Keratinocyte (primary cell): ENCODE measurements around the gene SORL1-AS1.
A peak's percentile ranks its signal among the peaks of the same experiment; 100 is the strongest.

ENCODE experiments used
- DNase-seq: peaks from one replicate; pipeline ENCODE4 v3.0.0-alpha.2; 2011; ENCODE audit warnings: low read depth, missing footprints, low spot score
- FAIRE-seq: peaks from 2 replicates; lab custom pipeline; 2011; peaks lifted over from hg19 to GRCh38; lab: Jason Lieb, UNC
- H2AFZ ChIP-seq: 2 replicates; pipeline ENCODE4 v1.6.0; 2012; ENCODE audit warnings: low read length, control low read depth, inconsistent platforms; ENCODE audit not compliant: control insufficient read depth
- H3K27ac ChIP-seq: 2 replicates; pipeline ENCODE4 v1.5.1; 2011; ENCODE audit warnings: low read length; ENCODE audit not compliant: control insufficient read depth, insufficient read depth
- H3K27me3 ChIP-seq: 3 replicates; pipeline ENCODE4 v1.6.0; 2011; ENCODE audit warnings: low read length; ENCODE audit not compliant: control insufficient read depth, insufficient read depth; ENCODE audit errors: extremely low read depth
- H3K36me3 ChIP-seq, 2 experiments: 2 replicates in 1 of 2; 3 replicates in 1 of 2; pipeline ENCODE4 v1.5.1; 2011; ENCODE audit warnings: low read length in 2 of 2, mild to moderate bottlenecking in 1 of 2; ENCODE audit not compliant: control insufficient read depth in 2 of 2, insufficient read depth in 2 of 2; ENCODE audit errors: extremely low read depth in 1 of 2
- H3K4me1 ChIP-seq: 3 replicates; pipeline ENCODE4 v1.5.1; 2011; ENCODE audit warnings: low read length; ENCODE audit not compliant: control insufficient read depth, insufficient read depth; ENCODE audit errors: extremely low read depth
- H3K4me2 ChIP-seq: 3 replicates; pipeline ENCODE4 v1.6.0; 2011; ENCODE audit warnings: low read depth, low read length; ENCODE audit not compliant: control insufficient read depth, insufficient read depth; ENCODE audit errors: extremely low read depth
- H3K4me3 ChIP-seq, 3 experiments: fragments of 200-600 bp in 1 of 3; sonication (generic) in 1 of 3; 2 replicates in 2 of 3; 3 replicates in 1 of 3; pipeline ENCODE4 v1.5.1; 2011 to 2016; ENCODE audit warnings: low read length in 3 of 3, mild to moderate bottlenecking in 3 of 3, control low read depth in 2 of 3, inconsistent platforms in 1 of 3, low read depth in 1 of 3, mixed read lengths in 1 of 3, mixed run types in 1 of 3, moderate library complexity in 1 of 3; ENCODE audit not compliant: control insufficient read depth in 2 of 3, insufficient read depth in 2 of 3; ENCODE audit errors: extremely low read depth in 1 of 3
- H3K79me2 ChIP-seq: 2 replicates; pipeline ENCODE4 v1.6.0; 2012; ENCODE audit warnings: low read length; ENCODE audit not compliant: control insufficient read depth, insufficient read depth
- H3K9ac ChIP-seq: 3 replicates; pipeline ENCODE4 v1.6.0; 2011; ENCODE audit warnings: low read length; ENCODE audit not compliant: control insufficient read depth, insufficient read depth; ENCODE audit errors: extremely low read depth
- H3K9me1 ChIP-seq: 3 replicates; pipeline ENCODE4 v1.6.0; 2011; ENCODE audit warnings: low read length; ENCODE audit not compliant: control insufficient read depth, insufficient read depth; ENCODE audit errors: extremely low read depth
- H3K9me3 ChIP-seq: 2 replicates; pipeline ENCODE4 v1.5.1; 2012; ENCODE audit warnings: low read depth, low read length; ENCODE audit not compliant: control insufficient read depth
- H4K20me1 ChIP-seq: 3 replicates; pipeline ENCODE4 v1.6.0; 2011; ENCODE audit warnings: low read length; ENCODE audit not compliant: control insufficient read depth, insufficient read depth; ENCODE audit errors: extremely low read depth
- EZH2 ChIP-seq: IDR thresholded peaks from one replicate; pipeline ENCODE4 v1.6.1; 2012; ENCODE audit warnings: inconsistent platforms, mild to moderate bottlenecking, low read length, moderate library complexity
- dilution Hi-C: fragments of 300-500 bp; cut with MboI; formaldehyde crosslinking; loops from one replicate; pipeline ENCODE4 v1.7.0; 2020; ENCODE audit warnings: low sequenced_read_pairs; ENCODE audit not compliant: extremely low pct_ligation_motif_present
- TF ChIP-seq, protein P1 (sequence below), 3 experiments: IDR thresholded peaks in 1 of 3; conservative IDR thresholded peaks in 1 of 3; optimal IDR thresholded peaks in 1 of 3; 2 replicates in 2 of 3; 3 replicates in 1 of 3; pipeline versions ENCODE3 to v1.5.1; 2011; ENCODE audit warnings: low read length in 3 of 3, mild to moderate bottlenecking in 3 of 3, moderate library complexity in 2 of 3, control low read depth in 1 of 3, inconsistent platforms in 1 of 3; ENCODE audit not compliant: insufficient read depth in 2 of 3; ENCODE audit errors: extremely low read depth in 1 of 3

Gene SORL1-AS1

DNA sequence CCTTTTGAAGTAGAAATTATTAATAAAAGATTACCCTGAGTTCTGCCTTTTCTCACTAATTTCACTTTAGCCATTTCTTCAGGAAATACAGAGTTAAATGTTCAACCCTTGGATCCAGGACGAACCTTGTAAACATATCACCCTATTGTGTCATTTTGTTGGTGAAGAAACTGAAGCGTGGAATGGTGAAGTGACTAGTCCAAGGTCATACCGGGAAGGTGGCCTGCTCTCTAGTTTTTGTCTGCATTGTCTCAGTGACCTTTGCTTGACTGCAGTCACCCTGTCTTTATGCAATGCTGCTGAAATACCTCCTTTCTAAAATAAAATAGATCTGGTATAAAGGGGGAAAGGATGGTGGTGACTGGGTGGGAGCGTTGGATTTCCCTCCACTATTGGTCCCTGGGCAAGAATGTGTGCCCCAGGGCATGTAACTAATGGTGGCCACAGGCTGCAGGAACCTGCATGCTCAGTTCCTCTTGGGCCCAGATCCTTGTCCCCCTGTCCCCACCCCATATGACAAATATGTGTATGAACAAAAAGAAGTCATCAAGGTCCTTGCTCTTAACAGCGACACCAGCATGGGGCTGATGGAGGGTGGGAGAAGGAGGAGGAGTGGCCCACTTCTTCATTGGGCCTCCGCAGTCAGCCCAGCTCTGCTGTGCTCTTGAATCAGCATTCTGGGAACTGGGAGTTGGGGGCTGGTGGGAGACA lies 977 bp upstream of the SORL1-AS1 start:
- H3K27ac ChIP-seq: no peak overlapping the region
- no peak overlapping the region for H3K9ac ChIP-seq
- H3K4me1 ChIP-seq: peaks cover 19% of the 10 kb centered on the region
- FAIRE-seq (no peak), DNase-seq (no peak)
- peak overlapping the region; percentile 78 for H3K4me2 ChIP-seq
- no peak overlapping the region for H3K4me3 ChIP-seq
- dilution Hi-C loops: no loop called here
- no peaks in the 10 kb centered on the region for H3K9me3 ChIP-seq
- TF ChIP-seq, protein P1, sequence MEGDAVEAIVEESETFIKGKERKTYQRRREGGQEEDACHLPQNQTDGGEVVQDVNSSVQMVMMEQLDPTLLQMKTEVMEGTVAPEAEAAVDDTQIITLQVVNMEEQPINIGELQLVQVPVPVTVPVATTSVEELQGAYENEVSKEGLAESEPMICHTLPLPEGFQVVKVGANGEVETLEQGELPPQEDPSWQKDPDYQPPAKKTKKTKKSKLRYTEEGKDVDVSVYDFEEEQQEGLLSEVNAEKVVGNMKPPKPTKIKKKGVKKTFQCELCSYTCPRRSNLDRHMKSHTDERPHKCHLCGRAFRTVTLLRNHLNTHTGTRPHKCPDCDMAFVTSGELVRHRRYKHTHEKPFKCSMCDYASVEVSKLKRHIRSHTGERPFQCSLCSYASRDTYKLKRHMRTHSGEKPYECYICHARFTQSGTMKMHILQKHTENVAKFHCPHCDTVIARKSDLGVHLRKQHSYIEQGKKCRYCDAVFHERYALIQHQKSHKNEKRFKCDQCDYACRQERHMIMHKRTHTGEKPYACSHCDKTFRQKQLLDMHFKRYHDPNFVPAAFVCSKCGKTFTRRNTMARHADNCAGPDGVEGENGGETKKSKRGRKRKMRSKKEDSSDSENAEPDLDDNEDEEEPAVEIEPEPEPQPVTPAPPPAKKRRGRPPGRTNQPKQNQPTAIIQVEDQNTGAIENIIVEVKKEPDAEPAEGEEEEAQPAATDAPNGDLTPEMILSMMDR (optimal IDR thresholded peaks at IDR 0.05 in 1 of 3, IDR thresholded peaks at IDR 0.05 in 1 of 3, conservative IDR thresholded peaks at IDR 0.05 in 1 of 3; ENCODE audit: extremely low read depth in 1 of 3, insufficient read depth in 2 of 3, low read length in 3 of 3): no peak
- no peak for TF ChIP-seq EZH2
- no peaks in the 10 kb centered on the region for H3K9me1 ChIP-seq
- H2AFZ ChIP-seq: no peak overlapping the region
- H4K20me1 ChIP-seq: no peaks in the 10 kb centered on the region
- no peaks in the 10 kb centered on the region for H3K79me2 ChIP-seq
- H3K36me3 ChIP-seq: no peaks in the 10 kb centered on the region
- no peaks in the 10 kb centered on the region for H3K27me3 ChIP-seq

DNA sequence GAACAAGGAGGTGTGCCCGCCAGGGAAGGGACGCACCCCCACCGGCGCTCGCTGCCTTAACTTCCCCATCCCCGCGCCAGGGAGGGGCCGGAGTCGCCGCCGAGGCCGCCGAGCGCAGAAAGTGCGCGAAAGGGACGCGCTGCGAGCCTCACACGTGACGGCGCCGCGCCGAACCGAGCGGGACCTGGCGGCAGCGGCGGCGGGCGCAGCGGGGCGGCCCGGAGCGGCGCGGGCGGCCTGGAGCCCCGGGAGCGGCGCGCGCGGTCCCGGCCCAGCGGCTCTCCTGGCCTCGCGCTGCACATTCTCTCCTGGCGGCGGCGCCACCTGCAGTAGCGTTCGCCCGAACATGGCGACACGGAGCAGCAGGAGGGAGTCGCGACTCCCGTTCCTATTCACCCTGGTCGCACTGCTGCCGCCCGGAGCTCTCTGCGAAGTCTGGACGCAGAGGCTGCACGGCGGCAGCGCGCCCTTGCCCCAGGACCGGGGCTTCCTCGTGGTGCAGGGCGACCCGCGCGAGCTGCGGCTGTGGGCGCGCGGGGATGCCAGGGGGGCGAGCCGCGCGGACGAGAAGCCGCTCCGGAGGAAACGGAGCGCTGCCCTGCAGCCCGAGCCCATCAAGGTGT lies 670 bp downstream of the SORL1-AS1 start, which contains the start of gene SORL1:
Gene SORL1 (plus strand): TSS at position 329 of the 623 bp plus-strand sequence. CDS start 18 bp downstream, at position 347.
- Histone ChIP-seq H3K27ac (peak within 1 kb of the TSS; percentile 60), H3K27me3 (no peaks in the 10 kb centered on the region), H4K20me1 (no peaks in the 10 kb centered on the region), H3K9ac (peak within 1 kb of the TSS; percentile 68), H3K4me2 (peak within 1 kb of the TSS; percentile 78), H3K4me3 (peak within 1 kb of the TSS; percentile 56 to 70 (median 69)), H3K36me3 (no peaks in the 10 kb centered on the region), H3K9me3 (no peaks in the 10 kb centered on the region), H3K79me2 (no peaks in the 10 kb centered on the region), H3K4me1 (peaks cover 19% of the 10 kb centered on the region), H2AFZ (peak within 1 kb of the TSS; percentile 92), H3K9me1 (no peaks in the 10 kb centered on the region)
- no peak for DNase-seq
- no peak for FAIRE-seq
- TF ChIP-seq, protein P1 (optimal IDR thresholded peaks at IDR 0.05 in 1 of 3, IDR thresholded peaks at IDR 0.05 in 1 of 3, conservative IDR thresholded peaks at IDR 0.05 in 1 of 3; ENCODE audit: extremely low read depth in 1 of 3, insufficient read depth in 2 of 3, low read length in 3 of 3): peak in 2 of 3 experiments; percentile 77 to 94
- TF ChIP-seq EZH2: no peak
- dilution Hi-C loops: no loop called here
